HG02884 (cell line): ENCODE results near the gene LRRN2.
"Not testable (repeated sequence)": the region's sequence is repeated elsewhere in the genome, so short reads cannot be mapped to it uniquely, and the experiment has no call there.

Source experiments
- ATAC-seq: cut with Tn5 transposase; IDR thresholded peaks from one replicate; pipeline ENCODE4 v1.9.1; 2021; ENCODE audit warnings: mild to moderate bottlenecking, moderate library complexity; ENCODE audit not compliant: unreplicated experiment

Gene LRRN2

DNA sequence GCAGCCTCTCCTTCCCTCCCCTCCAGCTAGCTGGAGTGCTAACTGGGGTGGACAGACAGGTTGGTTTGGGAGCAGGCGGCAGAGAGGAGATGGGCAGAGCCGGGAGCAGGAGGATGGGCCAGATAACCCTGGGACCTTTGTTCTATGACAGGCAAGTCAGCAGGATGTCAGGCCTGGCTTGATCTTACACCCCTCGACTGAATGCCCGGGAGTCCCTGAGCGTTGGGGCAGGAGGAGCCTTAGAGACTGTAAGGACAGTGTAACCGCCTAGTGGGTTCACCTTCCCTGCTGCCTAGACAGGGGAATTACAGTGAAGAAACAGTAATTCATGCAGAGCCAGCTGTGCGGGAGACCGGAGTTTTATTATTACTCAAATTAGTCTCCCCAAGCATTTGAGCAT lies 109.1 kb downstream of the LRRN2 start:
- no peak for ATAC-seq

DNA sequence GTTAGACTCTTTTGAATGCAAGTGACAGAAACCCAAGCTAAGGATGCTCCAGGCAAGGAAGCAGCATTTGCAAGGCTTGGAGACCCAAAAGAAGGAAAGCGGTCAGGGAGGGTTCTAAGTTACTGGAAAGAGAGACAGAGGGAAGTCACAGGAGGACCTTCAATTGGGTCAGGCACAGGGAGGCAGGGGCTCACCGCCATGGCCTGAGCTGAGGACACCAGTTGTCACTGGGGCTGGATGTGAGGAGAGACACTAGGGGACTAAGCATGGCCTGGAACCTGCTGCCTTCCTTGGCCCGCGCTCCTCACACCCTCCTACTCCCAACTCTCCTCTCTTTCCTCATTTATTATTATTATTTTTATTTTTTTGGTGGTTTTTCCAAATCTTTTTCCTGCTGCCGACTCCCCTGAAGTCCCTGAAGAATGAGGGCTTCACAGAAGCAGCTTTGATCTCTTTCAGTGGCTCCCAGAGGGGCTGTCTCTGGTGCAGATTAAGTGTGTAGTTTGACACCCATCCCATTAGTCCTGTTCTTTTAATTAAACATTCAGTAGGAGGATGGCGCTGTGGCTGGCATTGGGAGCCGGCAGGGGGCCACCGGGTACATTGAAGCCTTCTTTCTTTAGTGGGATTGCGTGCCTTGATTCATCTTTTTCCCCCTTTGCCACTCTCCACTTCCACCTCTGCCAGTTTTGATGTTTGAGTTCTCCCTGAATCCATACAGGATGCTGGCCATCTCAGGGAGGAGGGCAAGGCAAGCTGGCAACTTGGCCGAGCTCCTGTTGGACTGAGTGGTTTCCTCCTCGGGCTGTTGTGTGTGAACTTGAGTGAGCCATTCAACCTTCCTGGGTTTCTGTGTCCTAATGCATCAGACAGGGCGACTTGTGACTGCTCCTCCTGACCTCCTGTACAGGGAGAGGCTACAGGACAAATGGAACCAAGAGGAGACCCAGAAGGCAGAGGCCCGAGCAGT lies 110.0 kb downstream of the LRRN2 start:
- no peak for ATAC-seq

- no peak for ATAC-seq
These were observed 110.7 kb downstream of the LRRN2 start for GRCh38 chr1:204574865-204575163.

DNA sequence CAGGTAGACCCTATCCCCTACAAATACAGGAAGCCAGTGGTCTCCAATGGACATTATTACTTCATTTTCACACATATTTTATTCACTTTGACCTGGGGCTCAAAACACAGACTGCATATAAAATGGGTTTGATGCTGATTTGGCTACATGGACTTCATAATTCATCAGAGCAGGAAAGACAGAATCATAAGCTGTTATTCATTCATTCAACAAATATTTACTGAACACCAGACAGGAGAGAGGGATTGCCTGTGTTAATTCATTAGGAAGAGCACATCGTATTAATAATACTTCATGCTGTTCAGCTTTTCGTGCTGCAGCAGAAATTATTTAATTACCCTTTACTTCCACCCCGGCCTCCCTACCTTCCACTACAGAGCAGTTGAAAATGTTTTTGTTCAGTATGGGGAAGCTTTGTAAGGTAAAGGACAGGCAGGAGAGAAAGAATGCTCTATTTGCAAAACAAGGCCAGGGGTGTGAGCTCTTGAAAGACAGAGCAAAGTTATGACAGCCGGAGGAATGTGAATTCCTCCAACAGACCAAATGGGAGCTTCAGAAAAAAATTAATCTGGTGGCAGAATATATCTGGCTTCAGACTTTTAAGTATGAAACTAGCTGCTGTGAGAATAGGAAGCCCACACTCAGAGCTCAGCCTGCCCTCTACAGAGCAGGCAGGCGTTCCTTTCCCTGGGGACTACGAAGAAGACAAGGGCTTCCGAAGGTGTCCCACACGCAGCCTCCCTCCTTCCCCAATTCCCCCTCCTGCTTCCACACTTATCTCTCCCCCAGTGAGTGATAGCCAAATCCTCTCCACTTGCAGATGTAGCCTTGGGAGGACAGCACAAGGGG lies 111.3 kb downstream of the LRRN2 start:
- no peak for ATAC-seq

DNA sequence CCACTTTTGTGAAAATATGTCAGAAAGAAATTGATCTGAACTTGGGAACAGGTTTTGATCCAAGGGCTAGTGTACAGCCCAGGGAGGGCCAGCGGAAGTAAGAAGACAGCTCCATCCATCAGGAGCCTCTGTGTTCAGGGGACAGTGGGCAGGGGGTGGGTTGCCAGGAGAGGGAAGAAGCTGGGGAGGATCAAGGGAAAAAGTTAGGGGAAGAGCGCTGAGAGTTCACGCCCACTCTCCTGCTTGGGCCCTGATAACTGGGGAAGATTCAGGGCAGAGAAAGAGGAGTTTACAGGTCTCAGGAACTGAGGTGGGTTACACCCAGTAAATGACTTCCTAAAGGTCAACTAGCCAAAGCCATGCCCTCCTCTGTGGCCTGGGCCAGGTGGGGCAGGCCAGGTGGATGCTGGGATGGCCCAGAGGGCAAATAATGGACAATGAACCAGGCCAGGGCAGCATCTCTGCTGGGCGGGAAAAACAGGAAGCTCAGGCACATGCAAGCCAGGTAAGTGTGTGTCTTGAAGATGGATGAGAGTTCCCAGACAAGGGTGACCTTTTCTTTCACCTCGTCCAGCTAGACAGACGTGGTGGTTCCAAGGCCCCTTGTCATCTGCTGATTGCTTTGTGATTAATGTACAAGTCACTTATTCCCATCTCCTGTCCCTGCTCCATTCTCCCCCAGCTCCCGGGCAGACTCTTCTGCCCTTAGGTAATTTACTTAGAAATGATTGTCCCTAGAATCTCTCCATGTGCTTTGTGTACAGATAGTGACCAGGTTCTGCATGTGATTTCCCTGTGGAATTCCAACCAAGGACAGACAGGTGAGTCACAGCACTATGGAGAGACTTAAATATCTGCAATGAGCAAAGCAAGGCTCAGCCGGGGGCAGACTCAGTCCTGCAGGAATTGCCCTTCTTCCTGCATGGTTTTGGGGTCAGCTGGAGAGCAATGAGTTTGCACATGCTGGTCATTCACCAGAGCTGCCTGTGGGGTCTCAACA lies 112.3 kb downstream of the LRRN2 start:
- no peak for ATAC-seq

- ATAC-seq, result no peak
These were observed 113.9 kb downstream of the LRRN2 start for GRCh38 chr1:204571631-204572030.

GRCh38 chr1:204571128-204571527 lies 114.4 kb downstream of the LRRN2 start:
- no peak for ATAC-seq

- not testable (repeated sequence) for ATAC-seq
These were observed 115.5 kb downstream of the LRRN2 start for GRCh38 chr1:204570021-204570420.

DNA sequence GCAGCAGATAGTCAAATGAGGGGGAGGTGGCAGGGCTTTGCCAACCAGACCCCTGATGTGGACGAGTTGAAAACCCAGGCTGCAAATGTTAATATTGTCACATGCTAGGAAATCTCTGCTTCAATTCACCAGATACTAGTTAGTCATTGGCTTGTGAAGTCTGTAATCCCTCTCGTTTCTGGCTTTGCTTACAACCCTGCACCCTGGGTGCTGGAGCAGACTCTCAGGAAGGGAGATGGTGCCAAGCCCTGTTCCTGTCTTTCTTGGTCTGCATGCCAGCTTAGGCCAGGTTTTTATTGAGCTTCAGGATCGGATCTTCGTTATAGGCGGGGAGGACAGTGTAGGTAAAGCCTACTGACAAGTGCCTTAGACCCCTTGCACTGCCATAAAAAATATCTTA lies 116.1 kb downstream of the LRRN2 start:
- ATAC-seq, result no peak

DNA sequence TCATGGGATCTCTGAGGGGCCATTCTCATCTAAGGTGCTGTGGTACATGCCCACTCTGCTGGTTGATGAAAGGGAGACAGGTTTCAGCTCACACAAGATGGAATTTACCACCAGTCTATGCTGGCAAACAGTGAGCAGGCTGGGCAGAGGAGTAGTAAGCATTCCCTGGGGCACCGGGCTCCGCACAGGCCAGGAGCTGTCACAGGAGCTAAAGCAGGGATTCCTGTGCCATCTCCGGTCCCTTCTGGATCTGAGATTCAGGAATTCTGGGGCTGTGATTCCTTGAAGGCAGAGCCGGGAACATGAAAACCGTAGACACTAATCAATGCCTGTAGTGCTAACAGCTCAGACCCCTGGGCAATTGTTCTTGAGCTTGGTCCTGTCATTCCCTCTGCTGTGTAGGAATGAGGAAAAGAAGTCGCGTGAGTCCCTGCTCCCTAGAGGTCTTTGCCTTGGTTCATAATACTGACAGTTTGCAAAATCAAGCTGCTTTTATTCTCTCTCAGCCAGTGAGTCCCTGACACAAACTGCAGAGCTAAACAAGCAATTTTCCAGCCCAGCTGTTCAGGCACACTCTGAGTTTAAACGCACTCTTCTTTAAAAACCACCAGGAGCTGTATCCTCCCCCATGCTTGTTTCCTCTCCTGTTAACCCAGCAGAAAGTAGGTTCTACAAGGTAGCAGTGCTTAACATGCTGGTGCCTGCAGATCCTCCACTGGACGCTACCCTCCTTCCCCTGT lies 116.8 kb downstream of the LRRN2 start:
- ATAC-seq, result no peak
